HFFc6 (cell line): ENCODE measurements around the gene MCF2L. TPM values are rescaled to one million over a fixed set of nuclear protein-coding genes. Genes with fewer than 3 reads are reported as not detected.

Experiments used
- DNase-seq: peaks from one replicate; pipeline ENCODE4 v3.0.0-alpha.2; 2018
- H3K27ac Mint-ChIP-seq: 2 replicates; pipeline ENCODE4 v1.8.0; 2020; ENCODE audit warnings: mild to moderate bottlenecking, mixed read lengths
- H3K27me3 Mint-ChIP-seq: 2 replicates; pipeline ENCODE4 v1.8.0; 2021; ENCODE audit warnings: mild to moderate bottlenecking, moderate library complexity, mixed read lengths; ENCODE audit not compliant: insufficient read depth
- H3K36me3 Mint-ChIP-seq: 2 replicates; pipeline ENCODE4 v1.8.0; 2021; ENCODE audit warnings: low read depth, mixed read lengths
- H3K4me1 Mint-ChIP-seq: 2 replicates; pipeline ENCODE4 v1.8.0; 2020; ENCODE audit warnings: low read depth, mixed read lengths
- H3K4me3 Mint-ChIP-seq: 2 replicates; pipeline ENCODE4 v1.8.0; 2020; ENCODE audit warnings: mild to moderate bottlenecking, moderate library complexity, mixed read lengths
- H3K9me3 Mint-ChIP-seq: 2 replicates; pipeline ENCODE4 v1.8.0; 2020; ENCODE audit warnings: mild to moderate bottlenecking, mixed read lengths
- total RNA-seq, 6 experiments: library from RNA; stranded (reverse); fragmentation: NEBNext Ultra II Directional; extraction: Animal tissue kit (Norgen Biotek cat#: 25700); gene quantifications; 2 replicates in 1 of 6; 3 replicates in 5 of 6; pipeline ENCODE4 v1.2.3, GENCODE V29; 2021
- TF ChIP-seq, protein P1 (sequence below): fragments of 200-600 bp; sonication (generic); IDR thresholded peaks from 2 replicates; pipeline ENCODE4 v1.5.0; 2021; ENCODE audit warnings: antibody characterized with exemption, mild to moderate bottlenecking

The MCF2L gene
- total RNA-seq, 6 experiments from 2014 or later: not detected

DNA sequence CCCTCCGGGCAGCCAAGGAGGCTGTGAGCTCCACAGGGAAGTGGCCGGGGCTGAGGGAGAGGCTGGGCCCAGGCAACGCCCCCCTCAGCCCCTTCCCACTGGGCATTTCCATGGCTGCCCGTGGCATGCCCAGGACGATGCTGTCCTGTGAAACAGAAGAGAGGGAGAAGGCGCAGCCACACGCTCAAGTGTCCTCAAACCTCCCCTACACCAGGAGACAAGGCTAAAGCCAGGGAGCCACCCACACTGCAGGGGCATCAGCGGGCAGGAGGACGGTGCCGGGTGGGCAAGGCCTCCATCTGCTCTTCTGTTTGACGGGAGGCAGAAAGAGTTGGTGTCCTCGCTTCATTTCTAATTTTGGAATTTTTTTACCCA lies 175.2 kb downstream of the MCF2L start:
- Mint-ChIP-seq H3K4me3 (no peak overlapping the region), H3K27me3 (peaks cover 6% of the 10 kb centered on the region), H3K9me3 (no peaks in the 10 kb centered on the region), H3K36me3 (no peaks in the 10 kb centered on the region), H3K4me1 (no peaks in the 10 kb centered on the region), H3K27ac (no peak overlapping the region)
- TF ChIP-seq, protein P1, sequence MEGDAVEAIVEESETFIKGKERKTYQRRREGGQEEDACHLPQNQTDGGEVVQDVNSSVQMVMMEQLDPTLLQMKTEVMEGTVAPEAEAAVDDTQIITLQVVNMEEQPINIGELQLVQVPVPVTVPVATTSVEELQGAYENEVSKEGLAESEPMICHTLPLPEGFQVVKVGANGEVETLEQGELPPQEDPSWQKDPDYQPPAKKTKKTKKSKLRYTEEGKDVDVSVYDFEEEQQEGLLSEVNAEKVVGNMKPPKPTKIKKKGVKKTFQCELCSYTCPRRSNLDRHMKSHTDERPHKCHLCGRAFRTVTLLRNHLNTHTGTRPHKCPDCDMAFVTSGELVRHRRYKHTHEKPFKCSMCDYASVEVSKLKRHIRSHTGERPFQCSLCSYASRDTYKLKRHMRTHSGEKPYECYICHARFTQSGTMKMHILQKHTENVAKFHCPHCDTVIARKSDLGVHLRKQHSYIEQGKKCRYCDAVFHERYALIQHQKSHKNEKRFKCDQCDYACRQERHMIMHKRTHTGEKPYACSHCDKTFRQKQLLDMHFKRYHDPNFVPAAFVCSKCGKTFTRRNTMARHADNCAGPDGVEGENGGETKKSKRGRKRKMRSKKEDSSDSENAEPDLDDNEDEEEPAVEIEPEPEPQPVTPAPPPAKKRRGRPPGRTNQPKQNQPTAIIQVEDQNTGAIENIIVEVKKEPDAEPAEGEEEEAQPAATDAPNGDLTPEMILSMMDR: no peak
- no peak for DNase-seq

DNA sequence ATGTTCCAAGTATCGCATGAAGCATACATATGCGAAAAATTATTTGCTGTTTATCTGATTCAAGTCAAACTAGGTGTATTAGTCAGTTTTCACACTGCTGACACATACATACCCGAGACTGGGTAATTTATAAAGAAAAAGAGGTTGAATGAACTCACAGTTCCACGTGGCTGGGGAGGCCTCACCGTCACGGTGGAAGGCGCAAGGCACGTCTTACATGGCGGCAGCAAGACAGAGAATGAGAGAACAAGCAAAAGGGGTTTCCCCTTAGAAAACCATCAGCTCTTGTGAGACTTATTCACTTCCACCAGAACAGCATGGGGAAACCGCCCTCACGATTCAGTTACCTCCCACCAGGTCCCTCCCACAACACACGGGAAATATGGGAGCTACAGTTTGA lies 176.5 kb downstream of the MCF2L start:
- no peak overlapping the region for H3K27ac Mint-ChIP-seq
- TF ChIP-seq, protein P1: no peak
- H3K4me1 Mint-ChIP-seq: no peaks in the 10 kb centered on the region
- H3K4me3 Mint-ChIP-seq: no peak overlapping the region
- H3K27me3 Mint-ChIP-seq: peaks cover 6% of the 10 kb centered on the region
- H3K9me3 Mint-ChIP-seq: no peaks in the 10 kb centered on the region
- no peaks in the 10 kb centered on the region for H3K36me3 Mint-ChIP-seq
- no peak for DNase-seq

DNA sequence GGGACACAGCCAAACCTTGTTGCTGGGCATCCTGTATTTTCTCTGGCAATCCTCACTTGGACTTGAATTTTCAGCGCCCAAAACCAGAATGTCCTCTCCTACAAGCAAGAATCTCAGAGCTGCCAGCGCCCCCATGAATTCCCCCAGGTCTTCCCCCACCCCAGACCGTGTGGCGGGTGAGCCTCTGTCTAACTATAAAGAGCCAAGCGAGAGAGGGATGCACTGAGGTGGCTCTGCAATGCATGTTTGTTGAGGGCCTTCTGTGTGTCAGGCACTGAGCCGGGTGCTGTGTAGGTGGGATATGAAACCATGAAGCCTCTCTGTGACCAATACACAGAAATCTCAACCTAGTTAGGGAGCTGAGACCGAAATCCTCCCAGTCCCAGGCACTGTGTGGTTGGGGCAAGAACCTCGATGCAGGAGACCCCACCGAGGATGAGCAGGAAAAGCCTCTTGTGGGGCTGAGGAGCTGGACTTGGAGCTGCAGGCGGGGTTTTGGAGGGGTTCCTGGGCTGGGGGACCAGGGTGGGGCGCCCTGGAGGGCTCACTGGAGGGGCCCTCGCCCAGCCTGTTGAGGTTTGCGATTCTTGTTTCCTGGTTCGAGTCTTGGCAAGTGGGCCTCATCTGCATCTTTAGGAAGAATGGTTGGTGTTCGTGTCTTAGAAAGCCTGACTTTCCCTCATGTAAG lies 177.0 kb downstream of the MCF2L start:
- TF ChIP-seq, protein P1: no peak
- DNase-seq: no peak
- no peak overlapping the region for H3K27ac Mint-ChIP-seq
- no peaks in the 10 kb centered on the region for H3K9me3 Mint-ChIP-seq
- H3K4me3 Mint-ChIP-seq: no peak overlapping the region
- H3K36me3 Mint-ChIP-seq: no peaks in the 10 kb centered on the region
- no peaks in the 10 kb centered on the region for H3K4me1 Mint-ChIP-seq
- peaks cover 7% of the 10 kb centered on the region for H3K27me3 Mint-ChIP-seq

DNA sequence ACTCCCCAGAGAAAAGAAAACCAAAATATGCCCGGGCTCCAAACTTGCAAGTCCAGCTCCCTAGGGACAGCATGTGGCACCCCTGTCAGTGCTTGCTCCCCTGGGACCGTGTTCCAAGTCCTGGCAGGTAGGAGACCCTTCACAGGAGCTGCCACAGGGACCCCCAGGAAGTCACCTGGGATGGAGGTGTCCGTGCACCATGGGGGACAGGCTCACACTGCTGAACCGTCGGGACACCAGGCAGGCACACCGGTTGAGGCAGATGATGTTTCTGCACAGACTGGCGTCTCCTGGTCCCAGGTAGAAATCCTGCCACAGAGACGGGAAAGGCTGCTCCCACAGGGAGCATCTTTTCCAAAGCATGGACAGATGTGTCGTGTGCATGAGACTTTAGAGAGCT lies 177.7 kb downstream of the MCF2L start:
- TF ChIP-seq, protein P1: no peak
- no peak overlapping the region for H3K4me3 Mint-ChIP-seq
- no peak for DNase-seq
- H3K9me3 Mint-ChIP-seq: no peaks in the 10 kb centered on the region
- H3K4me1 Mint-ChIP-seq: no peaks in the 10 kb centered on the region
- peaks cover 8% of the 10 kb centered on the region for H3K27me3 Mint-ChIP-seq
- H3K36me3 Mint-ChIP-seq: no peaks in the 10 kb centered on the region
- H3K27ac Mint-ChIP-seq: no peak overlapping the region

DNA sequence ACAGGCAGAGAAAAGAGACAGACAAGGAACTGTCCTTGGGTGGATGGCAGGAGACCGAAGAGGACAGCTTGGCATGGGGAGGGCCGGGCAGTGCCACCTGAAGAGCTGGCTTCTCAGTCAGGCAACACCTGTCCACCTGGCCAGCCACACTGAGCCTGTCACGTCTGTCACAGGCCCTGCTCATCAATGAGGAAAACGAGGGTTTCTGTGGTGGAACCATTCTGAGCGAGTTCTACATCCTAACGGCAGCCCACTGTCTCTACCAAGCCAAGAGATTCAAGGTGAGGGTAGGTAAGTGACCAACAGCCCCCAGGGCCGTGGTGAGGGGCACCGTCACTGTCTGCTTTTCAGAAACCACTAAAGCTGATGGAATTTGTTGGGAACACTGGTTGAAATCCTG lies 178.2 kb downstream of the MCF2L start:
- DNase-seq: no peak
- TF ChIP-seq, protein P1: no peak
- Mint-ChIP-seq H3K4me1 (peaks cover 3% of the 10 kb centered on the region), H3K36me3 (no peaks in the 10 kb centered on the region), H3K27me3 (peaks cover 8% of the 10 kb centered on the region), H3K9me3 (no peaks in the 10 kb centered on the region), H3K27ac (no peak overlapping the region), H3K4me3 (no peak overlapping the region)
